ENCODE data around the gene FAM9A.

- TF ChIP-seq POLR2A (IDR thresholded peaks at IDR 0.05) (no peak), CTCF (IDR thresholded peaks at IDR 0.05) (no peak)
These were observed 10.4 kb upstream of the FAM9A start for GRCh38 chrX:8811611-8812010.
